ENCODE measurements around the gene PDZD7.

DNA sequence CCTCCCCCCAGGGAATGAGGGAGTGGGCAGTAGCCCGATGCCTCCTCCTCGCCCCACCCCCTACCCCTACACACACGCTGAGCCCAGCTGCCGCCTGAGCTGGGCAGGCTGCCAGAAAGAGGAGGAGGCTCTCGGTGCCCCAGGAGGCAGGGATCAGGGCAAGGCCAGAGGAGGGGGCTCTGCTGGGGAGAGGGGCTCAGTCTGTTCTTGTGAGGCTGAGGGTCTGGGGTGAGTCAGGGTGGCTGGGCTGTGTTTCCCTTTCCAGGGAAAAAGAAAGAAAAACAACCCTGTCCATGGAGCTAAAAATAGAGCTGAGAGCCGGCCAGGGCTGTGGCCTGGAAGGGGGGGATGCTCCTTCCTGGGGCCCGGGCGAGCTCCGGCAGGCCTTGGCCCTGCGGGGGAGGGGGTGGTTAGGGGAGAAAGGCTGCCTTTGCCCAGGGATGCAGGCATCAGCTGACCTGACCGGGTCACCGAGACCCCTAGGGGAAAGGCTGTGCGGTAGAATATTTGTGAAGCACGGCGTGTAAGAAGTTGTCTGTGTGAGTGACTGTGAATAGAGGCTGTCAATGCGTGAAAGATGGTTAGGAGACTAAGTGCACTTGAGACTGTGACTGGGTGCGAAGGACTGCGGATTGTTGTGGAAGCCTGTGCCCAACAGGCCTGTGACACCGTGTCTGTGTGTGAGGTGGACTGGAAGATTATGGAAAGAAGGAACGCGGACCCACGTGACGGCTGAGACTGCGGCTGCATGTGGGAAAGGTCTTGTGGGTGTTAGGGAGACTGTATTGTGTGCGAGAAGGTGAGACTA, 32.5 kb downstream of the PDZD7 start:
- TF ChIP-seq GATA2 (IDR thresholded peaks at IDR 0.05; ENCODE audit: low read depth, low read length), result no peak
- TF ChIP-seq GATA3 (IDR thresholded peaks at IDR 0.05; ENCODE audit: low read depth, low read length), result no peak
